Liver (tissue), 9 donors: Measurements from ENCODE around the gene SCG3. TPM values are rescaled to one million over a fixed set of nuclear protein-coding genes. Genes with fewer than 3 reads are reported as not detected.

Experiments used
- DNase-seq: peaks from one replicate; pipeline ENCODE4 v3.0.0-alpha.2; 2017; ENCODE audit warnings: low spot score
- H3K27ac ChIP-seq, 2 donors: one replicate each; pipeline ENCODE4 v1.7.0; 2013; ENCODE audit warnings: inconsistent platforms in 2 of 2, low read length in 2 of 2, control low read depth in 1 of 2, low read depth in 1 of 2, mild to moderate bottlenecking in 1 of 2
- H3K27me3 ChIP-seq, 4 donors: one replicate each; pipeline versions ENCODE4 v1.6.1 to v1.7.0; 2013; ENCODE audit warnings: low read length in 3 of 4, inconsistent platforms in 1 of 4, mild to moderate bottlenecking in 1 of 4, moderate library complexity in 1 of 4; ENCODE audit not compliant: control insufficient read depth in 4 of 4, insufficient read depth in 4 of 4
- H3K36me3 ChIP-seq, 4 donors: one replicate each; pipeline versions ENCODE4 v1.6.1 to v1.7.0; 2013; ENCODE audit warnings: low read length in 3 of 4, mild to moderate bottlenecking in 3 of 4, low read depth in 1 of 4, moderate library complexity in 1 of 4; ENCODE audit not compliant: control insufficient read depth in 4 of 4, insufficient read depth in 3 of 4
- H3K4me1 ChIP-seq, 4 donors: one replicate each; pipeline versions ENCODE4 v1.6.1 to v1.7.0; 2013; ENCODE audit warnings: low read length in 3 of 4, mild to moderate bottlenecking in 3 of 4, moderate library complexity in 1 of 4; ENCODE audit not compliant: control insufficient read depth in 4 of 4, insufficient read depth in 4 of 4
- H3K4me3 ChIP-seq, 3 donors: one replicate each; pipeline versions ENCODE4 v1.6.1 to v1.7.0; 2013; ENCODE audit warnings: low read length in 3 of 3, control low read depth in 1 of 3, low read depth in 1 of 3, mild to moderate bottlenecking in 1 of 3
- H3K9ac ChIP-seq, 2 donors: one replicate each; pipeline ENCODE4 v1.7.0; 2013; ENCODE audit warnings: low read length in 2 of 2, mild to moderate bottlenecking in 2 of 2, moderate library complexity in 2 of 2, control low read depth in 1 of 2, low read depth in 1 of 2
- H3K9me3 ChIP-seq, 4 donors: one replicate each; pipeline versions ENCODE4 v1.6.1 to v1.7.0; 2013; ENCODE audit warnings: low read length in 3 of 4; ENCODE audit not compliant: control insufficient read depth in 4 of 4
- EGR1 ChIP-seq, 2 donors: IDR thresholded peaks; 2 replicates each; pipeline ENCODE4 v1.6.1; 2016 to 2018; ENCODE audit warnings: antibody characterized with exemption in 2 of 2, low read depth in 2 of 2
- FOXA1 ChIP-seq: IDR thresholded peaks from 2 replicates; pipeline ENCODE4 v1.6.1; 2016; ENCODE audit warnings: antibody characterized with exemption
- FOXA2 ChIP-seq: IDR thresholded peaks from 2 replicates; pipeline ENCODE4 v1.6.1; 2016; ENCODE audit warnings: antibody characterized with exemption
- GABPA ChIP-seq, 2 donors: IDR thresholded peaks in 1 of 2; conservative IDR thresholded peaks in 1 of 2; 2 replicates each; pipeline ENCODE4 v1.6.1; 2016; ENCODE audit warnings: antibody characterized with exemption in 2 of 2, mild to moderate bottlenecking in 1 of 2, moderate library complexity in 1 of 2
- HNF4G ChIP-seq: IDR thresholded peaks from 2 replicates; pipeline ENCODE4 v1.6.1; 2016; ENCODE audit warnings: antibody characterized with exemption
- JUND ChIP-seq, 2 donors: IDR thresholded peaks; 2 replicates each; pipeline ENCODE4 v1.6.1; 2016; ENCODE audit warnings: antibody characterized with exemption in 2 of 2
- RAD21 ChIP-seq, 2 donors: IDR thresholded peaks; 2 replicates each; pipeline ENCODE4 v1.6.1; 2016; ENCODE audit warnings: antibody characterized with exemption in 2 of 2, mild to moderate bottlenecking in 2 of 2
- SP1 ChIP-seq: IDR thresholded peaks from 2 replicates; pipeline ENCODE4 v1.6.1; 2018; ENCODE audit warnings: antibody characterized with exemption, mild to moderate bottlenecking
- TAF1 ChIP-seq: conservative IDR thresholded peaks from 2 replicates; pipeline ENCODE4 v1.6.1; 2016; ENCODE audit warnings: antibody characterized with exemption, mild to moderate bottlenecking
- YY1 ChIP-seq: IDR thresholded peaks from 2 replicates; pipeline ENCODE4 v1.6.1; 2016; ENCODE audit warnings: antibody characterized with exemption, mild to moderate bottlenecking
- WGBS: extraction: QIAGEN DNeasy Blood & Tissue Kit; methylation state at CpG from one replicate; pipeline ENCODE4 v1.1.7; 2013; 5-methylcytosine and 5-hydroxymethylcytosine counted together
- polyA plus RNA-seq, 2 donors: library from polyadenylated mRNA; stranded (reverse) in 1 of 2; unstranded in 1 of 2; fragments of 200-250 nt in 1 of 2; fragments of >200 nt in 1 of 2; fragmentation: Nextera tagmentation in 1 of 2; extraction: Ambion mirVana in 1 of 2; gene quantifications; one replicate each; pipeline versions ENCODE4 v1.2.1 to v1.2.3, GENCODE V29; 2013 to 2015
- total RNA-seq, 2 donors: library from RNA; depleted of rRNA; stranded (reverse); fragments of >200 nt; gene quantifications; one replicate each; pipeline ENCODE4 v1.2.3, GENCODE V29; 2014
- TF ChIP-seq, protein P1 (sequence below): IDR thresholded peaks from 2 replicates; pipeline ENCODE4 v1.6.1; 2016; ENCODE audit warnings: antibody characterized with exemption
- TF ChIP-seq, protein P2 (sequence below): IDR thresholded peaks from 2 replicates; pipeline ENCODE4 v1.6.1; 2016; ENCODE audit warnings: antibody characterized with exemption
- TF ChIP-seq, protein P3 (sequence below): IDR thresholded peaks from 2 replicates; pipeline ENCODE4 v1.6.1; 2016; ENCODE audit warnings: antibody characterized with exemption, mild to moderate bottlenecking
- TF ChIP-seq, protein P4 (sequence below): IDR thresholded peaks from 2 replicates; pipeline ENCODE4 v1.6.1; 2016; ENCODE audit warnings: antibody characterized with exemption
- donor health status: healthy.
- donor health status: healthy.
- donor health status: healthy.
- donor health status: healthy.
- donor health status: healthy.

The SCG3 gene
- total and polyA plus RNA-seq, 4 donors, result under 0.01 to 0.05 (median 0.01) TPM; not detected in 1

DNA sequence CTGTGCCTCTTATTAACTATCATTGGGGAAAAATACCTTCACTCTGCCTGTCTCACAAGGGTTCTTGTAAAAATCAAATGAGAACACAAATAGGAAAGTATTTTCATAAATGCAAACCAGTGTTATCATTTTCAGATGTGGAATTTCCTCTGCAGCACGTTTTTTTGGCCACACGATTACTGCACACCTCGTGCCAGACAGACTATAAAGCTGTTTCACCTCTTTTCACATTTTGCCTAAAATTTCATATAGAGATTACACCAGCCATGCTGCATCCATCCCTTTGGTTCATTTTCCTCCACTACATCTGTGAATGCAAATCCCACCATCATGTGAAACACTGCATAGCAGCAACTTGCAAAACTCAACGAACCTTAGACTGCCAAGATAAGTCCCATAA lies 68.9 kb downstream of the SCG3 start (continued):
- TF ChIP-seq, protein P1, sequence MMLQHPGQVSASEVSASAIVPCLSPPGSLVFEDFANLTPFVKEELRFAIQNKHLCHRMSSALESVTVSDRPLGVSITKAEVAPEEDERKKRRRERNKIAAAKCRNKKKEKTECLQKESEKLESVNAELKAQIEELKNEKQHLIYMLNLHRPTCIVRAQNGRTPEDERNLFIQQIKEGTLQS, result no peak
- TF ChIP-seq GABPA (IDR thresholded peaks at IDR 0.05 in 1 of 2, conservative IDR thresholded peaks at IDR 0.05 in 1 of 2) (no peak), RAD21 (IDR thresholded peaks at IDR 0.05) (no peak), HNF4G (no peak), FOXA2 (no peak), YY1 (no peak)
- TF ChIP-seq, protein P2, sequence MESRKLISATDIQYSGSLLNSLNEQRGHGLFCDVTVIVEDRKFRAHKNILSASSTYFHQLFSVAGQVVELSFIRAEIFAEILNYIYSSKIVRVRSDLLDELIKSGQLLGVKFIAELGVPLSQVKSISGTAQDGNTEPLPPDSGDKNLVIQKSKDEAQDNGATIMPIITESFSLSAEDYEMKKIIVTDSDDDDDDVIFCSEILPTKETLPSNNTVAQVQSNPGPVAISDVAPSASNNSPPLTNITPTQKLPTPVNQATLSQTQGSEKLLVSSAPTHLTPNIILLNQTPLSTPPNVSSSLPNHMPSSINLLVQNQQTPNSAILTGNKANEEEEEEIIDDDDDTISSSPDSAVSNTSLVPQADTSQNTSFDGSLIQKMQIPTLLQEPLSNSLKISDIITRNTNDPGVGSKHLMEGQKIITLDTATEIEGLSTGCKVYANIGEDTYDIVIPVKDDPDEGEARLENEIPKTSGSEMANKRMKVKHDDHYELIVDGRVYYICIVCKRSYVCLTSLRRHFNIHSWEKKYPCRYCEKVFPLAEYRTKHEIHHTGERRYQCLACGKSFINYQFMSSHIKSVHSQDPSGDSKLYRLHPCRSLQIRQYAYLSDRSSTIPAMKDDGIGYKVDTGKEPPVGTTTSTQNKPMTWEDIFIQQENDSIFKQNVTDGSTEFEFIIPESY, result no peak

DNA sequence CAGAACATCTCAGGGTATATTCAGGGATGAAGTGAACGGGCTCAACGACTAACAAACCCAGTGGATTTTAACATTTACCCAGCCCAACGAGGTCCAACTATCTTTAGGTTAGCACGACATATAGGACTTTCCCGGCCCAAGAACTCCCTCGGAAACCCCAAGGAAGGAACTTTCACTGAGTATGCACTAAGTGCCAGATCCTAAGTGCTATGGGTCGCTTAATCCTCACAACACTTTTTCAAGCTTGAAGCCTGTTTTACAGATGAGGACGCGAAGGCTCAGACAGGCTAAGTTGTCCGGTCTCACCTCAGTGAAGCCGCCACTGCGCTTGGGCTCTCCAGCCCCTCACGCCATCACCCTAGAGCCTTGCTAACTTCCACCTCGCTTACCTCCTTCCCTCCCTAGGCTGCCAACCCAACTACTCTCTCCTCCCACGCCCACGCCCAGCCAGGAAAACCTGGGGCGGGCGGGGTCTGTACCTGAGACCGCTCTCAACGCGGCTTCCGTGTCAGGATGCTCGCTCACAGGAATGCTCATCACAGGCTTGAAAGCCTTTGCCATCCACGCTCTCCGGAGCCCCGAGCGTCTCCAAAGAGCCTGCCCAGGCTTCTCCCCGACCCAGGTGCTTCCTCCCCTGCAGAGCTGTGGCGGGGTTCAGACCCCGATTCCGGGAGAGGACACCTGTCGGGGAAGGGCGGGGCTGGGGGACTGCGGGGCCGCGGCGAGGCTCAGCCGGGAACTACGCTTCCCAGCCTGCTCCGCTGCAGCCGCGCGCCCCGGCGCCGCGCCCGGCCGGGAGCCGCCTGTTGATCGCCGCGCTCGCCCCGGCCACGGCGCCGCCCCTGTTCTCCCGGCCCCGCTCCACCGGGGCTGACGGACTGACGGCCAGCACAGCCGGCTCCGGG lies 69.7 kb downstream of the SCG3 start, which contains the start of gene TMOD2:
Gene TMOD2, plus strand, starts transcription at position 806 of the 905 bp plus-strand sequence. CDS start 14,845 bp downstream, outside the sequence.
- Histone ChIP-seq H3K9me3 (no peaks in the 10 kb centered on the region), H3K27ac (no peak within 1 kb of the TSS), H3K27me3 (peaks cover 0 to 2% (median 0%) of the 10 kb centered on the region in 4 donors), H3K4me1 (peaks cover 3 to 14% (median 9%) of the 10 kb centered on the region in 4 donors), H3K4me3 (peak within 1 kb of the TSS; percentile 61 to 96 (median 74)), H3K9ac (no peak within 1 kb of the TSS), H3K36me3 (no peaks in the 10 kb centered on the region)
- WGBS, result 8% methylated on average over 65 of the region's 65 CpGs
- TF ChIP-seq, protein P2, result no peak
- no peak for TF ChIP-seq EGR1 (IDR thresholded peaks at IDR 0.05; ENCODE audit: low read depth in 2 of 2)
- no peak for TF ChIP-seq FOXA1
- TF ChIP-seq GABPA (IDR thresholded peaks at IDR 0.05 in 1 of 2, conservative IDR thresholded peaks at IDR 0.05 in 1 of 2), result no peak
- TF ChIP-seq, protein P3, sequence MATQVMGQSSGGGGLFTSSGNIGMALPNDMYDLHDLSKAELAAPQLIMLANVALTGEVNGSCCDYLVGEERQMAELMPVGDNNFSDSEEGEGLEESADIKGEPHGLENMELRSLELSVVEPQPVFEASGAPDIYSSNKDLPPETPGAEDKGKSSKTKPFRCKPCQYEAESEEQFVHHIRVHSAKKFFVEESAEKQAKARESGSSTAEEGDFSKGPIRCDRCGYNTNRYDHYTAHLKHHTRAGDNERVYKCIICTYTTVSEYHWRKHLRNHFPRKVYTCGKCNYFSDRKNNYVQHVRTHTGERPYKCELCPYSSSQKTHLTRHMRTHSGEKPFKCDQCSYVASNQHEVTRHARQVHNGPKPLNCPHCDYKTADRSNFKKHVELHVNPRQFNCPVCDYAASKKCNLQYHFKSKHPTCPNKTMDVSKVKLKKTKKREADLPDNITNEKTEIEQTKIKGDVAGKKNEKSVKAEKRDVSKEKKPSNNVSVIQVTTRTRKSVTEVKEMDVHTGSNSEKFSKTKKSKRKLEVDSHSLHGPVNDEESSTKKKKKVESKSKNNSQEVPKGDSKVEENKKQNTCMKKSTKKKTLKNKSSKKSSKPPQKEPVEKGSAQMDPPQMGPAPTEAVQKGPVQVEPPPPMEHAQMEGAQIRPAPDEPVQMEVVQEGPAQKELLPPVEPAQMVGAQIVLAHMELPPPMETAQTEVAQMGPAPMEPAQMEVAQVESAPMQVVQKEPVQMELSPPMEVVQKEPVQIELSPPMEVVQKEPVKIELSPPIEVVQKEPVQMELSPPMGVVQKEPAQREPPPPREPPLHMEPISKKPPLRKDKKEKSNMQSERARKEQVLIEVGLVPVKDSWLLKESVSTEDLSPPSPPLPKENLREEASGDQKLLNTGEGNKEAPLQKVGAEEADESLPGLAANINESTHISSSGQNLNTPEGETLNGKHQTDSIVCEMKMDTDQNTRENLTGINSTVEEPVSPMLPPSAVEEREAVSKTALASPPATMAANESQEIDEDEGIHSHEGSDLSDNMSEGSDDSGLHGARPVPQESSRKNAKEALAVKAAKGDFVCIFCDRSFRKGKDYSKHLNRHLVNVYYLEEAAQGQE, result no peak
- TF ChIP-seq FOXA2, result no peak
- no peak for TF ChIP-seq TAF1
- TF ChIP-seq, protein P4, sequence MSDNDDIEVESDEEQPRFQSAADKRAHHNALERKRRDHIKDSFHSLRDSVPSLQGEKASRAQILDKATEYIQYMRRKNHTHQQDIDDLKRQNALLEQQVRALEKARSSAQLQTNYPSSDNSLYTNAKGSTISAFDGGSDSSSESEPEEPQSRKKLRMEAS, result no peak
- TF ChIP-seq RAD21 (IDR thresholded peaks at IDR 0.05), result no peak
- TF ChIP-seq JUND (IDR thresholded peaks at IDR 0.05), result no peak
- no peak for TF ChIP-seq SP1
- DNase-seq, result no peak
